GM19463 (cell line): Measurements from ENCODE around the gene PGAP3.
"Not testable (repeated sequence)": the region's sequence is repeated elsewhere in the genome, so short reads cannot be mapped to it uniquely, and the experiment has no call there.

Experiments used
- ATAC-seq: cut with Tn5 transposase; IDR thresholded peaks from one replicate; pipeline ENCODE4 v1.9.1; 2021; ENCODE audit warnings: mild to moderate bottlenecking, moderate library complexity; ENCODE audit not compliant: unreplicated experiment

The PGAP3 gene

GRCh38 chr17:39699157-39699817 lies 11.4 kb upstream of the PGAP3 start:
- ATAC-seq, result not testable (repeated sequence)

GRCh38 chr17:39697961-39698360 lies 10.1 kb upstream of the PGAP3 start:
- ATAC-seq, result no peak

- ATAC-seq, result no peak
Observed at GRCh38 chr17:39696731-39697130, 8.9 kb upstream of the PGAP3 start.

- ATAC-seq, result no peak
Observed at GRCh38 chr17:39695089-39695474, 7.2 kb upstream of the PGAP3 start.

GRCh38 chr17:39694593-39694992 lies 6.7 kb upstream of the PGAP3 start:
- no peak for ATAC-seq

GRCh38 chr17:39688945-39689344 lies 1.1 kb upstream of the PGAP3 start:
- no peak for ATAC-seq

GRCh38 chr17:39688475-39688835 lies 598 bp upstream of the PGAP3 start:
- ATAC-seq, result no peak

GRCh38 chr17:39687101-39687545 lies 734 bp downstream of the PGAP3 start:
- ATAC-seq, result no peak

GRCh38 chr17:39684369-39685192 lies 3.3 kb downstream of the PGAP3 start:
- ATAC-seq, result no peak

- no peak for ATAC-seq
Observed at GRCh38 chr17:39683295-39683939, 4.4 kb downstream of the PGAP3 start.

GRCh38 chr17:39679521-39680192 lies 8.2 kb downstream of the PGAP3 start:
- no peak for ATAC-seq

GRCh38 chr17:39678340-39679116 lies 9.3 kb downstream of the PGAP3 start:
- no peak for ATAC-seq

- no peak for ATAC-seq
Observed at GRCh38 chr17:39677542-39678339, 10.1 kb downstream of the PGAP3 start.

- ATAC-seq, result no peak
Observed at GRCh38 chr17:39677072-39677471, 10.8 kb downstream of the PGAP3 start.

- peak; percentile 52 for ATAC-seq
Observed at GRCh38 chr17:39676198-39676819, 11.5 kb downstream of the PGAP3 start.

- ATAC-seq, result no peak
Observed at GRCh38 chr17:39675390-39676082, 12.3 kb downstream of the PGAP3 start.

- peak; percentile 59 for ATAC-seq
Observed at GRCh38 chr17:39674702-39675389, 13.0 kb downstream of the PGAP3 start.

- ATAC-seq, result no peak
Observed at GRCh38 chr17:39674179-39674578, 13.7 kb downstream of the PGAP3 start.
